22Rv1 (cell line): Measurements from ENCODE around the gene MSH4.
A peak's percentile ranks its signal among the peaks of the same experiment; 100 is the strongest.

Experiments used
- H3K27ac ChIP-seq: fragments of 450-650 bp; 2 replicates; pipeline ENCODE4 v1.5.1; 2017
- ZFX ChIP-seq: fragments of 450-650 bp; IDR thresholded peaks from 2 replicates; pipeline ENCODE4 v1.6.1; 2017; ENCODE audit warnings: antibody characterized with exemption, borderline replicate concordance
- TF ChIP-seq, protein P1 (sequence below): fragments of 450-650 bp; IDR thresholded peaks from 2 replicates; pipeline ENCODE4 v1.5.1; 2017; ENCODE audit warnings: mild to moderate bottlenecking

MSH4 gene

DNA sequence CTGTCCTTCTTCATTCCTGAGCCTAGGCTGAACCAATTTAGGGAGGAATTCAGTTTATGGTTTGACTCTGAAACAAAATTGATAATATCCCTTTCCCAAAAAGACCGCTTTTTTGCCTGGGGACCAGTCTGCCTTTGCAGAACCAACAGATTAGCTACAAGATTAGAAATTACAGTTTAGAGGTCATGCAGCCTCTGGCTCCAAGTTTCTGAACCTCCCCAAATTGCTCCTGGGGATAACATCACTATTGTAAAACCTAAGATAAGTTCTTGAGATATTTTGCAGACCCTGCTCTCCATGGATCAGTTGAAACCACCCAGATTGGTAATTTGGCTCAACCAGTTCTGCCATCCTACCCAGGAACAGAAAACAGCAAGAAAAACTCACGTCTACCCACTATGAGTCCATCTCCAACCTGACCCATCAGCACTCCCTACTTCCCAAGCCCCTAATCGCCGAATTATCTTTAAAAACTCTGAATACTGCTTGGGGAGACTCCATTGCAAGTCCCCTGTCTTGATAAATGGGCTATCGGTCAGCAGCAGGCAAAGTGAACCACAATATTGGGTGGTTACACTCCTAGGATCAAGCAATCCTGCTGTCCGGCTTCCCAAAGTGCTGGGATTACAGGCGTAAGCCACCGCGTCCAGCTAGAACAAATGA, 11.2 kb upstream of the MSH4 start:
- TF ChIP-seq, protein P1, sequence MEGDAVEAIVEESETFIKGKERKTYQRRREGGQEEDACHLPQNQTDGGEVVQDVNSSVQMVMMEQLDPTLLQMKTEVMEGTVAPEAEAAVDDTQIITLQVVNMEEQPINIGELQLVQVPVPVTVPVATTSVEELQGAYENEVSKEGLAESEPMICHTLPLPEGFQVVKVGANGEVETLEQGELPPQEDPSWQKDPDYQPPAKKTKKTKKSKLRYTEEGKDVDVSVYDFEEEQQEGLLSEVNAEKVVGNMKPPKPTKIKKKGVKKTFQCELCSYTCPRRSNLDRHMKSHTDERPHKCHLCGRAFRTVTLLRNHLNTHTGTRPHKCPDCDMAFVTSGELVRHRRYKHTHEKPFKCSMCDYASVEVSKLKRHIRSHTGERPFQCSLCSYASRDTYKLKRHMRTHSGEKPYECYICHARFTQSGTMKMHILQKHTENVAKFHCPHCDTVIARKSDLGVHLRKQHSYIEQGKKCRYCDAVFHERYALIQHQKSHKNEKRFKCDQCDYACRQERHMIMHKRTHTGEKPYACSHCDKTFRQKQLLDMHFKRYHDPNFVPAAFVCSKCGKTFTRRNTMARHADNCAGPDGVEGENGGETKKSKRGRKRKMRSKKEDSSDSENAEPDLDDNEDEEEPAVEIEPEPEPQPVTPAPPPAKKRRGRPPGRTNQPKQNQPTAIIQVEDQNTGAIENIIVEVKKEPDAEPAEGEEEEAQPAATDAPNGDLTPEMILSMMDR = no peak
- TF ChIP-seq ZFX = no peak
- H3K27ac ChIP-seq = peak overlapping the region; percentile 82

DNA sequence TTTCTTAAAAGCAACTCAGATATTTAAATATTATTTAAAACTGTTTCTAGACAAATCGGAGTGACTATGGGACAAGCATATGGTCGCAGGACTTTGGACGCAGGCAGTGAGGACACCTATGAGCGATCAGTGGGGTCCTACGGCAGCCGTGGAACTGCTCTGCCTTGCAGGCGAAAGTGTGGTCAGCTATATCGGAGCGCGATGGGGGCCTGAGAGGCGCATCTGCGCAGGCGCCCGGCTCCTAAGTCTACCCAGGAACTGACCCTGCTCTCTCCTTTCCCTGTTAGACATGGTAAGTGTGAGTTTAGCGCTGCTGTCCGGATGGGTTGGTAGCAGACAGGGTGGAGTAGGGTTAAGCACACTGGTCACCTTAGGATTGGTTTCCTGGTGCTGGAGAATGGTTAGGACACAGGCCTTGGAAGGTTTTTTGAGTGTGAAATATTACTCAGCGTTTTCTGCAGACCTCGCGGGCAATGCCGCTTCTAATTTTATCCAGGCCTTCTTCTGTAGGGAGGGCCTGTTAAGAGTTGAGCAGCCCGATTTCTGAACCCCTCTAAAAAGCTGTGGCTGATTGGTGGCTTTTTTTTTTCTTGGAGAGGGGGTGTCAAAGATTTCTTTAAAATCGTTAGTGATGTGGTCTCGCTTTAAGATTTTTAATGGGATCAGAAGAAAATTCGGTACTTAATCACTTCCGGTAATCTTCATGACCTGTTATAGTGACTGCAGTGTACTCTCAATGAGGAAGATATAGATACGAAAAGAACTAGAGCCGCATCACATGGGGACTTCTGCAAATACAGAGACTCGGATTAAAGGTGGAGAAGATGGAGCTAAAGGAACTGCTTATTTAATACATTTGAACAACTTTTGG, 10.5 kb upstream of the MSH4 start, which contains the start of gene RABGGTB:
Gene RABGGTB (plus strand): TSS at position 274 of the 871 bp plus-strand sequence. CDS start 16 bp downstream, at position 290.
- H3K27ac ChIP-seq = peak within 1 kb of the TSS; percentile 82
- no peak for TF ChIP-seq ZFX
- TF ChIP-seq, protein P1 = no peak

- peak overlapping the region; percentile 82 for H3K27ac ChIP-seq
- TF ChIP-seq ZFX = no peak
- TF ChIP-seq, protein P1 = no peak
Measured at GRCh38 chr1:75786901-75787493, 9.7 kb upstream of the MSH4 start.

- peak overlapping the region; percentile 82 for H3K27ac ChIP-seq
- TF ChIP-seq ZFX = no peak
- TF ChIP-seq, protein P1 = no peak
Measured at GRCh38 chr1:75787524-75787923, 9.2 kb upstream of the MSH4 start.

DNA sequence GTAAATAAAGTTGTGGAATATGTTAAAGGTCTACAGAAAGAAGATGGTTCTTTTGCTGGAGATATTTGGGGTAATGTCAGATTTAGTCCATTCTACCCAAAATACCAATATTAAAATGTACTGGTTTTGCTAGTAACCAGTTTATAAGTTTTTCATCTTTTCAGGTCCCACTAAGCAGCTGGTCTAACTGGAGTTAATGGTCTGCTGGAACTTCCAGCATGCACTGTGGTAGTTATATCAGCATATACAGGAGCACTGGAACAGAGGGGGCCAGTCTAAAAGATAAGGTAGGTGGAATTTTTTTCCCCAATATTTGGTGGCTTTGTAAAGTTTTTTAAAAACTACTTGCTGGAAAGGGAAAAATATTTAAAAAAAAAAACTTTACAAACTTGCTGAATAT, 6.7 kb upstream of the MSH4 start:
- H3K27ac ChIP-seq = peak overlapping the region; percentile 82; the same call in 1 of the 2 replicates
- TF ChIP-seq, protein P1 = no peak
- no peak for TF ChIP-seq ZFX

GRCh38 chr1:75791022-75791421, 5.7 kb upstream of the MSH4 start:
- no peak for TF ChIP-seq ZFX
- TF ChIP-seq, protein P1 = no peak
- peak overlapping the region; percentile 82; the same call in 1 of the 2 replicates for H3K27ac ChIP-seq
